ENCODE measurements around the gene WFIKKN1.

The WFIKKN1 gene

DNA sequence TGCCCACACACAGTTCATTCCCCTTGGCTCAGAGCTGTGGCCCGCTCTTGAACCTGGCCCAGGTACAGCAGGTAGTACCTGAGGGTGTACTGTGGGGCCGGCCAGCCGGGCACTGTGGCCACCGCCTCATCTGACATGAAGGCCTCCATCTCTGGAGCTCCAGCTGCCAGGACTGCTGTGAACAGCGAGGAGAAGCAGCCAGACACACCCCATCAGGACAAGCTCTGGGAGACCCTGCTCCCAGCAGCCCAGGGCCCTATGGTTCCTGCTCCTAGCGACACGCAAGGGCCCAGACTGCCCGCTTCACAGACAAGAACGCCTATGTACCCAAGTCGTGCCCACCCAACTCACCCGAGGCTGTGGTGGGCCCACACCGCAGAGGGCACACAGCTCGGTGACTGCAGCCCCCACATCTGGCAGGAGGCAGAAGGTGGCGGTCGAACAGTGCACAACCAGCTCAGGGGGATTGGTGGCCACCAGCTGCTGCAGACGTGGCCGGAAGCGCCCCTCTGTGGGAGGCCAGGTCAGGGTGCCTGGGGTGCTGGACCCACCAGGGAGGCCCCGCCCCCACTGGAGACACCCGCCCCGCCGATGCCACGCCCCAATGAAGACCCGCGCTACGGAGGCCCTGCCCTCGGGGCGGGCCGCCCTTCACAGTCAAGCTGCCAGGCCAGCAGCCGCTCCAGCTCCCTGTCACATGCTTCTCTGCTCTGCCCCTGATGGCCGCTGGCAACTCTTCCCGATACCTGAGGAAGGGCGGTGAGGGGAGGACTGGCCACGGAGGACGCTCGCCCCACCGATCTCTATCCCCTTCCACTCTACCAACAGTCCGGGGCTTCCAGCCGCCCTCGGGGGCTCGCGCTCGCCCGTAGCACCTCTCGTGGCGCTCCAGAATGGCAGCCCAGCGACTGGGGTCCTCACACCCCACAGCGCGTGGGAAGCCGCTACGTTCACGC lies 48.4 kb downstream of the WFIKKN1 start:
- ATAC-seq: peak; percentile 44
- no peak for TF ChIP-seq GLIS3 (CRISPR knock-in tag; IDR thresholded peaks at IDR 0.05)

DNA sequence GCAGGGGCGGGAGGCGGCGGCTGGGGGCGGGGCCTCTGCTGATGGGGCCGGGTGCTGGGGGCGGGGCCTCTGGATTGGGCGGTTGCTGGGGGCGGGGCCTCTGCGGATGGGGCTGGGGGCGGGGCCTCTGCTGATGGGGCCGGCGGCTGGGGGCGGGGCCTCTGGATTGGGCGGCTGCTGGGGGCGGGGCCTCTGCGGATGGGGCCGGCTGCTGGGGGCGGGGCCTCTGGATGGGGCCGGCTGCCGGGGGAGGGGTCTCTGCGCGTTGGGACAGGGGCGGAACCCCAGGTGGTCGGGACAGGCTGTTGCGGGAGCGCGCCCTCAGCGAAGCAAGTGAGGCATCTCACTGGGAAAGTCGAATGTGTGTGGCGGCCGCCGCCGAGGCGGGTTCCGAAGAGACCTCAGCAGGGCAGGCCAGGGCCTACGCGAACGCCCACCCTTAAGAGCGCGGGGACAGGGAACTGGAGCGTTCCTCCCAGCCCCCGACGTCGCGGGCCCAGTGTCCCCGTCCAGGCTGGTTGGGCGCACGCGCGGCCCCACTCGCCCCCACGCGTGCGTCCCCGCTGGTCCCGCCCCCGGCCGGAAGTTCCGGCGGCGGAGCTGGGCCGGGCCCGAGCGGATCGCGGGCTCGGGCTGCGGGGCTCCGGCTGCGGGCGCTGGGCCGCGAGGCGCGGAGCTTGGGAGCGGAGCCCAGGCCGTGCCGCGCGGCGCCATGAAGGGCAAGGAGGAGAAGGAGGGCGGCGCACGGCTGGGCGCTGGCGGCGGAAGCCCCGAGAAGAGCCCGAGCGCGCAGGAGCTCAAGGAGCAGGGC lies 49.2 kb downstream of the WFIKKN1 start, which contains the start of gene STUB1:
TSS of gene STUB1 (plus strand) at position 597 of the 811 bp plus-strand sequence. CDS start at position 713, 116 bp downstream.
- peak; percentile 48 for ATAC-seq
- TF ChIP-seq CSDC2 (CRISPR knock-in tag; IDR thresholded peaks at IDR 0.05) (no peak), OSR1 (CRISPR knock-in tag; IDR thresholded peaks at IDR 0.05) (no peak), ZFP30 (CRISPR knock-in tag; IDR thresholded peaks at IDR 0.05) (no peak), ZC3H10 (CRISPR knock-in tag; IDR thresholded peaks at IDR 0.05) (no peak), TCF4 (CRISPR knock-in tag; IDR thresholded peaks at IDR 0.05; ENCODE audit: borderline replicate concordance) (no peak), PPARA (CRISPR knock-in tag; IDR thresholded peaks at IDR 0.05; ENCODE audit: borderline replicate concordance) (no peak), GLIS3 (CRISPR knock-in tag; IDR thresholded peaks at IDR 0.05) (no peak), ZNF70 (CRISPR knock-in tag; IDR thresholded peaks at IDR 0.05) (no peak), ARNTL (CRISPR knock-in tag; IDR thresholded peaks at IDR 0.05; ENCODE audit: borderline replicate concordance, low read depth) (no peak)
- TF ChIP-seq, protein P1, sequence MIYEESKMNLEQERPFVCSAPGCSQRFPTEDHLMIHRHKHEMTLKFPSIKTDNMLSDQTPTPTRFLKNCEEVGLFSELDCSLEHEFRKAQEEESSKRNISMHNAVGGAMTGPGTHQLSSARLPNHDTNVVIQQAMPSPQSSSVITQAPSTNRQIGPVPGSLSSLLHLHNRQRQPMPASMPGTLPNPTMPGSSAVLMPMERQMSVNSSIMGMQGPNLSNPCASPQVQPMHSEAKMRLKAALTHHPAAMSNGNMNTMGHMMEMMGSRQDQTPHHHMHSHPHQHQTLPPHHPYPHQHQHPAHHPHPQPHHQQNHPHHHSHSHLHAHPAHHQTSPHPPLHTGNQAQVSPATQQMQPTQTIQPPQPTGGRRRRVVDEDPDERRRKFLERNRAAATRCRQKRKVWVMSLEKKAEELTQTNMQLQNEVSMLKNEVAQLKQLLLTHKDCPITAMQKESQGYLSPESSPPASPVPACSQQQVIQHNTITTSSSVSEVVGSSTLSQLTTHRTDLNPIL (CRISPR knock-in tag; IDR thresholded peaks at IDR 0.05; ENCODE audit: low read depth): no peak

DNA sequence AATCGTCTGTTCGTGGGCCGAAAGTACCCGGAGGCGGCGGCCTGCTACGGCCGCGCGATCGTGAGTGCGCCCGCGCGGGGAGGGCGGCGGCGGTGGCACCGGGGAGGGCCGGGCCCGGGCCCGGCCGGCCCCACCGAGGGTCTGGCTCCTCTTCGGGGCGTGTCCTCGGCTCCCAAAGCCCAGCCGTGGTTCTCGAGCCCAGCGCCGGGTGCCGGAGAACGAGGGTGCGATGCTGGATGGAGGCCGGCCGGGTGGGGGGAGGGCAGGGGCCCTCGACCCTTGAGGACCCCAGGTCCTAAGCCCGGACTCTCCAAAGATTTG lies 49.8 kb downstream of the WFIKKN1 start:
- TF ChIP-seq TOX (CRISPR knock-in tag; IDR thresholded peaks at IDR 0.05; ENCODE audit: borderline replicate concordance) (no peak), ZNF8 (CRISPR knock-in tag; IDR thresholded peaks at IDR 0.05) (no peak), BACH2 (CRISPR knock-in tag; IDR thresholded peaks at IDR 0.05; ENCODE audit: borderline replicate concordance) (no peak), OSR1 (CRISPR knock-in tag; IDR thresholded peaks at IDR 0.05) (no peak), GLIS3 (CRISPR knock-in tag; IDR thresholded peaks at IDR 0.05) (no peak), ESRRG (CRISPR knock-in tag; IDR thresholded peaks at IDR 0.05) (no peak), SNAI2 (CRISPR knock-in tag; IDR thresholded peaks at IDR 0.05) (no peak), ARNTL (CRISPR knock-in tag; IDR thresholded peaks at IDR 0.05; ENCODE audit: borderline replicate concordance, low read depth) (no peak)
- TF ChIP-seq, protein P1 (CRISPR knock-in tag; IDR thresholded peaks at IDR 0.05; ENCODE audit: low read depth): no peak
- TF ChIP-seq, protein P2, sequence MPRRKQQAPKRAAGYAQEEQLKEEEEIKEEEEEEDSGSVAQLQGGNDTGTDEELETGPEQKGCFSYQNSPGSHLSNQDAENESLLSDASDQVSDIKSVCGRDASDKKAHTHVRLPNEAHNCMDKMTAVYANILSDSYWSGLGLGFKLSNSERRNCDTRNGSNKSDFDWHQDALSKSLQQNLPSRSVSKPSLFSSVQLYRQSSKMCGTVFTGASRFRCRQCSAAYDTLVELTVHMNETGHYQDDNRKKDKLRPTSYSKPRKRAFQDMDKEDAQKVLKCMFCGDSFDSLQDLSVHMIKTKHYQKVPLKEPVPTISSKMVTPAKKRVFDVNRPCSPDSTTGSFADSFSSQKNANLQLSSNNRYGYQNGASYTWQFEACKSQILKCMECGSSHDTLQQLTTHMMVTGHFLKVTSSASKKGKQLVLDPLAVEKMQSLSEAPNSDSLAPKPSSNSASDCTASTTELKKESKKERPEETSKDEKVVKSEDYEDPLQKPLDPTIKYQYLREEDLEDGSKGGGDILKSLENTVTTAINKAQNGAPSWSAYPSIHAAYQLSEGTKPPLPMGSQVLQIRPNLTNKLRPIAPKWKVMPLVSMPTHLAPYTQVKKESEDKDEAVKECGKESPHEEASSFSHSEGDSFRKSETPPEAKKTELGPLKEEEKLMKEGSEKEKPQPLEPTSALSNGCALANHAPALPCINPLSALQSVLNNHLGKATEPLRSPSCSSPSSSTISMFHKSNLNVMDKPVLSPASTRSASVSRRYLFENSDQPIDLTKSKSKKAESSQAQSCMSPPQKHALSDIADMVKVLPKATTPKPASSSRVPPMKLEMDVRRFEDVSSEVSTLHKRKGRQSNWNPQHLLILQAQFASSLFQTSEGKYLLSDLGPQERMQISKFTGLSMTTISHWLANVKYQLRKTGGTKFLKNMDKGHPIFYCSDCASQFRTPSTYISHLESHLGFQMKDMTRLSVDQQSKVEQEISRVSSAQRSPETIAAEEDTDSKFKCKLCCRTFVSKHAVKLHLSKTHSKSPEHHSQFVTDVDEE (CRISPR knock-in tag; IDR thresholded peaks at IDR 0.05): no peak
- TF ChIP-seq, protein P3, sequence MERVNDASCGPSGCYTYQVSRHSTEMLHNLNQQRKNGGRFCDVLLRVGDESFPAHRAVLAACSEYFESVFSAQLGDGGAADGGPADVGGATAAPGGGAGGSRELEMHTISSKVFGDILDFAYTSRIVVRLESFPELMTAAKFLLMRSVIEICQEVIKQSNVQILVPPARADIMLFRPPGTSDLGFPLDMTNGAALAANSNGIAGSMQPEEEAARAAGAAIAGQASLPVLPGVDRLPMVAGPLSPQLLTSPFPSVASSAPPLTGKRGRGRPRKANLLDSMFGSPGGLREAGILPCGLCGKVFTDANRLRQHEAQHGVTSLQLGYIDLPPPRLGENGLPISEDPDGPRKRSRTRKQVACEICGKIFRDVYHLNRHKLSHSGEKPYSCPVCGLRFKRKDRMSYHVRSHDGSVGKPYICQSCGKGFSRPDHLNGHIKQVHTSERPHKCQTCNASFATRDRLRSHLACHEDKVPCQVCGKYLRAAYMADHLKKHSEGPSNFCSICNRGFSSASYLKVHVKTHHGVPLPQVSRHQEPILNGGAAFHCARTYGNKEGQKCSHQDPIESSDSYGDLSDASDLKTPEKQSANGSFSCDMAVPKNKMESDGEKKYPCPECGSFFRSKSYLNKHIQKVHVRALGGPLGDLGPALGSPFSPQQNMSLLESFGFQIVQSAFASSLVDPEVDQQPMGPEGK (CRISPR knock-in tag; IDR thresholded peaks at IDR 0.05; ENCODE audit: borderline replicate concordance): no peak
- ATAC-seq: no peak

Data from SK-N-SH treated with all-trans-retinoic acid at 6 μM for 48 hours (cell line).